AG20443 (cell line): ENCODE data around the gene VILL.

ENCODE experiments used
- DNase-seq: peaks from one replicate; pipeline ENCODE4 v3.0.0; 2012; ENCODE audit warnings: low spot score, mixed read lengths

The VILL gene

GRCh38 chr3:38000965-38001455, 10.4 kb downstream of the VILL start:
- DNase-seq, result no peak

GRCh38 chr3:38001456-38002081, 11.0 kb downstream of the VILL start:
- no peak for DNase-seq

- no peak for DNase-seq
Observed at GRCh38 chr3:38002291-38002876, 11.8 kb downstream of the VILL start.

GRCh38 chr3:38002940-38003339, 12.4 kb downstream of the VILL start:
- DNase-seq, result no peak

- peak; percentile 70 for DNase-seq
Observed at GRCh38 chr3:38003371-38003816, 12.8 kb downstream of the VILL start.

GRCh38 chr3:38003817-38004414, 13.3 kb downstream of the VILL start:
- DNase-seq, result no peak

- peak; percentile 74 for DNase-seq
Observed at GRCh38 chr3:38004415-38005075, 14.0 kb downstream of the VILL start.

- DNase-seq, result no peak
Observed at GRCh38 chr3:38005076-38006020, 14.8 kb downstream of the VILL start.

GRCh38 chr3:38006031-38006430, 15.4 kb downstream of the VILL start:
- no peak for DNase-seq

- no peak for DNase-seq
Observed at GRCh38 chr3:38006445-38006995, 15.9 kb downstream of the VILL start.

GRCh38 chr3:38007754-38008090, 17.1 kb downstream of the VILL start:
- DNase-seq, result no peak

- no peak for DNase-seq
Observed at GRCh38 chr3:38008191-38008701, 17.7 kb downstream of the VILL start.

GRCh38 chr3:38008971-38009580, 18.5 kb downstream of the VILL start:
- DNase-seq, result no peak

GRCh38 chr3:38009807-38010591, 19.4 kb downstream of the VILL start:
- DNase-seq, result no peak

GRCh38 chr3:38011111-38011510, 20.5 kb downstream of the VILL start:
- no peak for DNase-seq

- DNase-seq, result no peak
Observed at GRCh38 chr3:38015485-38015884, 24.9 kb downstream of the VILL start.

GRCh38 chr3:38015984-38016383, 25.4 kb downstream of the VILL start:
- no peak for DNase-seq

- no peak for DNase-seq
Observed at GRCh38 chr3:38016410-38016809, 25.8 kb downstream of the VILL start.

- no peak for DNase-seq
Observed at GRCh38 chr3:38016847-38017444, 26.4 kb downstream of the VILL start.
